ES-I3 (cell line): ENCODE measurements around the gene ANKRD42.
"Not testable (repeated sequence)": the region's sequence is repeated elsewhere in the genome, so short reads cannot be mapped to it uniquely, and the experiment has no call there.

Experiments
- H3K36me3 ChIP-seq: 2 replicates; pipeline ENCODE4 v1.6.1; 2013; ENCODE audit warnings: mild to moderate bottlenecking, low read length, control low read depth, moderate library complexity; ENCODE audit not compliant: insufficient read depth
- H3K4me1 ChIP-seq: 2 replicates; pipeline ENCODE4 v1.6.1; 2013; ENCODE audit warnings: mild to moderate bottlenecking, control low read depth, low read length; ENCODE audit not compliant: insufficient read depth
- H3K9ac ChIP-seq: 2 replicates; pipeline ENCODE4 v1.6.1; 2013; ENCODE audit warnings: low read depth, mild to moderate bottlenecking, low read length, moderate library complexity
- H3K9me3 ChIP-seq: 2 replicates; pipeline ENCODE4 v1.6.1; 2013; ENCODE audit warnings: mild to moderate bottlenecking, low read length, moderate library complexity; ENCODE audit not compliant: control insufficient read depth, insufficient read depth

The ANKRD42 gene

GRCh38 chr11:83238111-83238510, 44.6 kb downstream of the ANKRD42 start:
- H3K9ac ChIP-seq, result no peak overlapping the region
- no peaks in the 10 kb centered on the region for H3K9me3 ChIP-seq
- no peaks in the 10 kb centered on the region for H3K36me3 ChIP-seq
- no peaks in the 10 kb centered on the region for H3K4me1 ChIP-seq

GRCh38 chr11:83241291-83241946, 47.9 kb downstream of the ANKRD42 start:
- Histone ChIP-seq H3K4me1 (no peaks in the 10 kb centered on the region), H3K36me3 (no peaks in the 10 kb centered on the region), H3K9me3 (no peaks in the 10 kb centered on the region), H3K9ac (no peak overlapping the region)

GRCh38 chr11:83249445-83249844, 55.9 kb downstream of the ANKRD42 start:
- no peak overlapping the region for H3K9ac ChIP-seq
- no peaks in the 10 kb centered on the region for H3K36me3 ChIP-seq
- no peaks in the 10 kb centered on the region for H3K4me1 ChIP-seq
- H3K9me3 ChIP-seq, result no peaks in the 10 kb centered on the region

- H3K9ac ChIP-seq, result no peak overlapping the region
- H3K9me3 ChIP-seq, result no peaks in the 10 kb centered on the region
- H3K4me1 ChIP-seq, result no peaks in the 10 kb centered on the region
- no peaks in the 10 kb centered on the region for H3K36me3 ChIP-seq
Observed at GRCh38 chr11:83249972-83250593, 56.6 kb downstream of the ANKRD42 start.

- H3K4me1 ChIP-seq, result no peaks in the 10 kb centered on the region
- H3K9ac ChIP-seq, result no peak overlapping the region
- no peaks in the 10 kb centered on the region for H3K9me3 ChIP-seq
- H3K36me3 ChIP-seq, result no peaks in the 10 kb centered on the region
Observed at GRCh38 chr11:83252266-83252665, 58.8 kb downstream of the ANKRD42 start.

GRCh38 chr11:83252941-83253340, 59.4 kb downstream of the ANKRD42 start:
- no peaks in the 10 kb centered on the region for H3K36me3 ChIP-seq
- H3K9me3 ChIP-seq, result no peaks in the 10 kb centered on the region
- no peak overlapping the region for H3K9ac ChIP-seq
- H3K4me1 ChIP-seq, result no peaks in the 10 kb centered on the region

GRCh38 chr11:83255366-83255765, 61.9 kb downstream of the ANKRD42 start:
- Histone ChIP-seq H3K4me1 (no peaks in the 10 kb centered on the region), H3K9me3 (no peaks in the 10 kb centered on the region), H3K36me3 (no peaks in the 10 kb centered on the region), H3K9ac (no peak overlapping the region)

- no peaks in the 10 kb centered on the region for H3K4me1 ChIP-seq
- H3K9me3 ChIP-seq, result no peaks in the 10 kb centered on the region
- H3K36me3 ChIP-seq, result no peaks in the 10 kb centered on the region
- no peak overlapping the region for H3K9ac ChIP-seq
Observed at GRCh38 chr11:83256602-83257340, 63.3 kb downstream of the ANKRD42 start.

GRCh38 chr11:83257761-83258168, 64.3 kb downstream of the ANKRD42 start:
- no peaks in the 10 kb centered on the region for H3K4me1 ChIP-seq
- H3K9ac ChIP-seq, result no peak overlapping the region
- no peaks in the 10 kb centered on the region for H3K9me3 ChIP-seq
- no peaks in the 10 kb centered on the region for H3K36me3 ChIP-seq

- Histone ChIP-seq H3K36me3 (no peaks in the 10 kb centered on the region), H3K4me1 (no peaks in the 10 kb centered on the region), H3K9me3 (no peaks in the 10 kb centered on the region), H3K9ac (no peak overlapping the region)
Observed at GRCh38 chr11:83259559-83259958, 66.0 kb downstream of the ANKRD42 start.

- no peak overlapping the region for H3K9ac ChIP-seq
- H3K9me3 ChIP-seq, result no peaks in the 10 kb centered on the region
- peaks cover 3% of the 10 kb centered on the region; the same call in 1 of the 2 replicates for H3K36me3 ChIP-seq
- no peaks in the 10 kb centered on the region for H3K4me1 ChIP-seq
Observed at GRCh38 chr11:83265331-83265730, 71.8 kb downstream of the ANKRD42 start.

GRCh38 chr11:83269080-83269479, 75.6 kb downstream of the ANKRD42 start:
- H3K4me1 ChIP-seq, H3K36me3 ChIP-seq, H3K9ac ChIP-seq, H3K9me3 ChIP-seq: not testable (repeated sequence)

GRCh38 chr11:83271734-83272133, 78.2 kb downstream of the ANKRD42 start:
- H3K9ac ChIP-seq, H3K36me3 ChIP-seq, H3K4me1 ChIP-seq, H3K9me3 ChIP-seq: not testable (repeated sequence)

GRCh38 chr11:83272627-83273026, 79.1 kb downstream of the ANKRD42 start:
- no peaks in the 10 kb centered on the region for H3K4me1 ChIP-seq
- no peaks in the 10 kb centered on the region for H3K9me3 ChIP-seq
- peaks cover 10% of the 10 kb centered on the region; the same call in 1 of the 2 replicates for H3K36me3 ChIP-seq
- no peak overlapping the region for H3K9ac ChIP-seq
